ENCODE data around the gene RNF31. TPM values are rescaled to one million over a fixed set of nuclear protein-coding genes. Genes with fewer than 3 reads are reported as not detected.

Gene RNF31
- total and polyA plus RNA-seq, 8 donors: 53.2 to 523 (median 78.7) TPM

- 83 to 93% (median 86%) methylated on average over 12 of the region's 12 CpGs for WGBS, 5 donors
- TF ChIP-seq CTCF (IDR thresholded peaks at IDR 0.05) (no peak), POLR2AphosphoS5 (IDR thresholded peaks at IDR 0.05) (no peak), EP300 (IDR thresholded peaks at IDR 0.05) (no peak)
- intact Hi-C loops (cut with DNase I; ENCODE audit: low total_unique reads): no loop called here
- Histone ChIP-seq H3K9me3 (no peaks in the 10 kb centered on the region), H3K27ac (peak overlapping the region in 2 of 5 donors; percentile 67 to 75), H3K36me3 (peaks cover 54 to 100% (median 99%) of the 10 kb centered on the region in 4 donors), H3K27me3 (no peaks in the 10 kb centered on the region), H3K4me1 (peaks cover 0 to 6% (median 2%) of the 10 kb centered on the region in 4 donors), H3K4me3 (no peak overlapping the region)
- DNase-seq: no peak
Measured at GRCh38 chr14:24178399-24179178, 31.3 kb downstream of the RNF31 start.

GRCh38 chr14:24179294-24179960 is 32.1 kb downstream of the RNF31 start:
- intact Hi-C loops (cut with DNase I; ENCODE audit: low total_unique reads): no loop called here
- Histone ChIP-seq H3K4me1 (peaks cover 0 to 6% (median 0%) of the 10 kb centered on the region in 4 donors), H3K36me3 (peaks cover 62 to 100% (median 100%) of the 10 kb centered on the region in 4 donors), H3K27ac (peak overlapping the region in 4 of 5 donors; percentile 63 to 75 (median 68)), H3K27me3 (no peaks in the 10 kb centered on the region), H3K4me3 (no peak overlapping the region), H3K9me3 (no peaks in the 10 kb centered on the region)
- WGBS, 5 donors: 74 to 85% (median 82%) methylated on average over 12 to 14 of the region's 14 CpGs
- no peak for TF ChIP-seq CTCF (IDR thresholded peaks at IDR 0.05)
- no peak for DNase-seq

GRCh38 chr14:24179961-24180796 is 32.9 kb downstream of the RNF31 start:
- WGBS, 5 donors: 57 to 69% (median 67%) methylated on average over 17 to 18 of the region's 18 CpGs
- intact Hi-C loops (cut with DNase I; ENCODE audit: low total_unique reads): no loop called here
- Histone ChIP-seq H3K27ac (peak overlapping the region; percentile 39 to 75 (median 67)), H3K4me1 (peaks cover 0 to 6% (median 0%) of the 10 kb centered on the region in 4 donors), H3K4me3 (no peak overlapping the region), H3K9me3 (no peaks in the 10 kb centered on the region), H3K36me3 (peaks cover 67 to 100% (median 100%) of the 10 kb centered on the region in 4 donors), H3K27me3 (no peaks in the 10 kb centered on the region)
- DNase-seq: peak in 1 of 2 donors; percentile 43
- no peak for TF ChIP-seq CTCF (IDR thresholded peaks at IDR 0.05)
- no peak for TF ChIP-seq POLR2A (IDR thresholded peaks at IDR 0.05)
- TF ChIP-seq POLR2AphosphoS5 (IDR thresholded peaks at IDR 0.05): peak in 1 of 3 donors; percentile 43
- TF ChIP-seq EP300 (IDR thresholded peaks at IDR 0.05): no peak
